HG03460 (cell line): ENCODE measurements around the gene PPP6R2.
"Not testable (repeated sequence)": the region's sequence is repeated elsewhere in the genome, so short reads cannot be mapped to it uniquely, and the experiment has no call there.

Experiments
- ATAC-seq: cut with Tn5 transposase; IDR thresholded peaks from one replicate; pipeline ENCODE4 v1.9.1; 2021; ENCODE audit not compliant: unreplicated experiment

PPP6R2 gene

GRCh38 chr22:50339945-50340879 is 2.9 kb upstream of the PPP6R2 start:
- no peak for ATAC-seq

DNA sequence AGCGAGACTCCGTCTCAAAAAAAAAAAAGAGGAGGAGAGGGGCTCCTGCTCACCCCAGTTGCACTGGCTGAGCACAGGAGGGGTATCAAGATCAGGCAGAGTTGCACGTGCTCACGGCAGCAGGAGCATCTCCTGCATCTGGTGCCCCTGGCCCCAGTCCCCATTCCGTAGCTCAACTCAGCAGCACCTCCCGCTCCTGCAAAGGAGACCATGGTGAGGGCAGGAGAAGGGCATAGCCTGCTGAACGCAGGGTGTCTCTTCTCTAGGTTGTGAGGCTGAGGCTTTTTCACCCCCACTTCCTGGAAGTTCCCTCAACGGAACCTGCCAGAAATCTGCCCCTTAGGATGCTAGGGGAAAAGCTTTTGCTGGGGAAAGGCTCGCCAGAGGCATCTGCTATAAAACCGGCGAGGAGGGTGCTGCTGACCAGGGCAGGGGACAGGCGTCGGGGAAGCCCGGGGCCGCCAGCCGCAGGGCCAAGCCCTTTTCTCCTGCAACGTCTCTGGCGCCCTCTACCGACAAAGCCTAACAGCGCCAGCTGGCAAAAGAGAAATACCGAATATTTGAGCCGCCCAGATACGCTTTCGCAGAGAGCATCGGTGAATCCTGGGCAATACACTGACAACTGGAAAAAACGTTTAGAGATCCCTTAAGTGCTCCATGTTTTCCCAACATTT is 1.0 kb upstream of the PPP6R2 start:
- ATAC-seq: peak; percentile 45

GRCh38 chr22:50343541-50343935 is 411 bp downstream of the PPP6R2 start:
- ATAC-seq: no peak

- ATAC-seq: no peak
Measured at GRCh38 chr22:50346470-50346869, 3.3 kb downstream of the PPP6R2 start.

DNA sequence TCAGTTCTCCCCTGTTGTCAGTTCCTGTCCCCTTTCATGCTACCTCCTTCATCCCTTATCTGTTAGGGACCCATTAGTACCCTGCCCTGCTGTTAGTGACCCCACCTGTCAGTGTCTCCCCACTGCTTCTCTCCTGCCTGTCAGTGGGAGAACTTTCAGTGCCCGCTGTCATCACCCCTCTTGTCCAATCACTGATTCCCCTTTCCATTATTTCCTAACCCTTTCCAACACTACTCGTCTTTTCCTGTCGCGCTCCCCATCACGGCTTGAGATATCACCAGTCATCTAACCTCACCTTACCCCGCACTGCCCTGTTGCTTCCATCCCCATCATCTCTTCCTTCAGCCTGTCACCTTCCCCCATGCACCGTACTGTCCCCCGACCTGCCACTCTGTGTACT is 4.0 kb downstream of the PPP6R2 start:
- no peak for ATAC-seq

DNA sequence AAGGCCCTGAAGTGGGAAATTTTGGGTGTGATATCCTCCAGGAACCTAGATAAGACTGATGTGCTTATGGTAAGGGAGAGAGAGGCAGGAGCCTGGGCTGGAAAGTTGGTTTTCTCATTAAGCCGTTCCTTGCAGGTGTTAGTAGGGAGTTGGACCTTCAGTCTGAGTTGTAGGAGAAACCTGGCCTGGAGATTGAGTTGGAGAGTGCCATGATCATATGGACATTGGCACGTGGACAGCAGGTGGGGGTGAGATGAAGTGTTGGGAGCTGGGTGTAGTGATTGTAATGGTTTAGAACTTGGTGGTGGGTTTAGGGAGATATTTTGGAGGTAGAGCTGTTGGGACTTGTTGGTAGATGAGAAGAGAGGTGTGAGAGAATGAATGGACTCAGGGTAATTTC is 4.9 kb downstream of the PPP6R2 start:
- ATAC-seq: no peak

- ATAC-seq: no peak
Measured at GRCh38 chr22:50356186-50356585, 13.1 kb downstream of the PPP6R2 start.

- ATAC-seq: no peak
Measured at GRCh38 chr22:50357222-50357621, 14.1 kb downstream of the PPP6R2 start.

DNA sequence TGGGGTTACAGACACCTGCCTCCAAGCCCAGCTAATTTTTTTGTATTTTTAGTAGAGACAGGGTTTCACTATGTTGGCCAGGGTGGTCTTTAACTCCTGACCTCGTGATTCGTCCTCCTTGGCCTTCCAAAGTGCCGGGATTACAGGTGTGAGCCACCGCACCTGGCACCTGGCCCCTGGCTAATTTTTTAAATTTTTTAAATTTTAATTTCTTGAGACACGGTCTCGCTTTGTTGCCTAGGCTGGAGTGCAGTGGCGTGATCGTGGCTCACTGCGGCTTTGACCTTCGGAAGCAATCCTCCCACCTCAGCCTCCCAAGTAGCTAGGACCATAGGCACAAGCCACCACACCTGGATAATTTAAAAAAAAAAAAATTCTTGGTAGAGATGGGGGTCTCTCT is 14.6 kb downstream of the PPP6R2 start:
- ATAC-seq: no peak

- no peak for ATAC-seq
Measured at GRCh38 chr22:50360578-50360977, 17.5 kb downstream of the PPP6R2 start.

- ATAC-seq: no peak
Measured at GRCh38 chr22:50361222-50361621, 18.1 kb downstream of the PPP6R2 start.

GRCh38 chr22:50361688-50362087 is 18.6 kb downstream of the PPP6R2 start:
- ATAC-seq: no peak

DNA sequence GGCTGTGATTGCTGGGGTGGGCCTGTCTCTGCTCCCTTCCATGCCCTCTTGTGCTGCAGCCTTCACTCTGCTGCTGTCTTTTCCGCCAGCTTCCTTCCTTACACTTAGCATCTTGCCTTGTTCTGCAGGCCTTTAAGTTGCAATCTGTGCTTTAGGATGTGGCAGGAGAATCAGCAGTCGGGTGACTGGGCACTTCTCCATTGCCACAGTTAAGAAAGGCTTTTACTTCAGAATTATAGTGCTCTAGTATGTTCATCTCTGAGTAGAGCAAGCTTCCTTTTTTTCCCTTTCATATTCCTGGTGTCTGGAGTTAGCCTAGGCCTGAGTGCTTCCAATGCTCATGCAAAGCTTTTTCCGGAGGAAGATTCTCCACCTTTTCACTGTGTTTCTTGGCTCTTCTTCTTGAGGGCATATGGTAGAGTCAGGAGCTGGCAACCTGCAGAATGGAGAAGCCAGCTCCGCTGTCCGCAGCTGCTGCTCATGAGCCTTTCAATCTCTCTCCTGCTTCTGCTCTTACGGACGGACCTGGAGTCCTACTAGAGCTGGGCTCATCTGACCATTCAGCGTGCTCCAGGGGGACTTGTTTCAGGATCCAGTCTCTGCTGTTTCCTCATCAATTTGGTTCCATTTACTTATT is 20.2 kb downstream of the PPP6R2 start:
- ATAC-seq: no peak

- ATAC-seq: not testable (repeated sequence)
Measured at GRCh38 chr22:50363803-50364194, 20.7 kb downstream of the PPP6R2 start.

- no peak for ATAC-seq
Measured at GRCh38 chr22:50367778-50368500, 24.8 kb downstream of the PPP6R2 start.

DNA sequence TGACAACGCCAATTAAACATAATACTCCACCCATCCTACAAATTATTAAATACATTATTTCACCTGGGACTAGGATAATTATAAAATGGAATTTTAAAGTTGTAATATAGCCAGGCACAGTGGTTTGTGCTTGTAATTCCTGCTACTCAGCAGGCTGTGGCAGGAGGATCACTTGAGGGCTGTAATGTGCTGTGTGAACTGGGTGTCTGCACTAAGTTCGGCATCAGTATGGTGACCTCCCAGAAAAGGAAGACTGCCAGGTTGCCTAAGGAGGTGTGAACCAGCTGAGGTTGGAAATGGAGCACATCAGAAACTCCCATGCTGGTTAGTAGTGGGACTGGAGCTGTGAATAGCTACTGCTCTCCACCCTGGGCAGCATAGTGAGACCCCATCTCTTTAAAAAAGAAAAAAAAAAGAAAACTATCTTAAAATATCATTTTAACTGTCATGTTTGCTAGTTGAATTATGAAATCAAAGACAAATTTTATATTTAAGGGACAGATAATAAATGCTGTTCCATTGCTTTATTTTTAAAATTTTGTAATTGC is 28.0 kb downstream of the PPP6R2 start:
- ATAC-seq: no peak

GRCh38 chr22:50376085-50376651 is 33.0 kb downstream of the PPP6R2 start:
- no peak for ATAC-seq

DNA sequence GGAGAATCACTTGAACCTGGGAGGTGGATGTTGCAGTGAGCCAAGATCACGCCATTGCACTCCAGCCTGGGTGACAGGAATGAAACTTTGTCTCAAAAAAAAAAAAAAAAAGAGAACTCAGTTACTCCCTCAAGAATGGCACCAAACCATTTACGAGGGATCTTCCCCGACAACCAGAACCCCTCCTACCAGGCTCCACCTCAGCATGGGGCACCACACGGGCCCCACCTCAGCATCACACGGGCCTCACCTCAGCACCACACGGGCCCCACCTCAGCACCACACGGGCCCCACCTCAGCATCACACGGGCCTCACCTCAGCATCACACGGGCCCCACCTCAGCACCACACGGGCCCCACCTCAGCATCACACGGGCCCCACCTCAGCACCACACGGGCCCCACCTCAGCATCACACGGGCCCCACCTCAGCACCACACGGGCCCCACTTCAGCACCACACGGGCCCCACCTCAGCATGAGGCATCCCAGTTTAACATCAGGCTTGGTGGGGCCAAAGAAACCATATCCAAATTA is 38.0 kb downstream of the PPP6R2 start:
- ATAC-seq: not testable (repeated sequence)

DNA sequence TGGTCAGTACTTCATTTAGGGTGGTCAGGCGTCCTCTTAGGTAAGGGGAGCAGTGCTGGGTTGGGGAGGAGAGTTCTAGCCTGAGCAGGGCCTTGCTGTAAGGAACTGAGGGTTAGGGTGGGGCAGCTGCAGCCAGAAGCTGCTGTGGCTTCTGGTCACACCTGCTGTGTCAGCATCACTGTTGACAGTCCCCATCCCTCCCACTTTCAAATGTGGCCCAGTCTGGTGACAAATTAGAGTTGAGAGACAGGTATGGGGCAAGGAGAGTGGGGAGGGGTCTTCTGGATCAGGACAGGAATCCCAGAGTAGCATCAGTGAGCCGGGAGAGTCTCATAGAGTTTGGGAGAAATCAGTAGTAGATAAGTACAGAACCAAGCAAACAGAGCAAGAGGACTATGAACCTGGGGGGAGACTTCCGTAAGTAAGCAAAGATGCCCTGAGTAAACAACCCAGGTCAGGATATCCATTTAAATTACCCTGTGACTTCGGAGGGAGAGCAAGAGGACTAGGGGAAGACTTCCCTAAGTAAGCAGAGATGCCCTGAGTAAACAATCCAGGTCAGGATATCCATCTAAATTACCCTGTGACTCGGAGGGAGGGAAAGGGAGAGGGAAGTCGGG is 53.7 kb downstream of the PPP6R2 start:
- no peak for ATAC-seq
